ENCODE data around the gene TKTL1.

Gene TKTL1

DNA sequence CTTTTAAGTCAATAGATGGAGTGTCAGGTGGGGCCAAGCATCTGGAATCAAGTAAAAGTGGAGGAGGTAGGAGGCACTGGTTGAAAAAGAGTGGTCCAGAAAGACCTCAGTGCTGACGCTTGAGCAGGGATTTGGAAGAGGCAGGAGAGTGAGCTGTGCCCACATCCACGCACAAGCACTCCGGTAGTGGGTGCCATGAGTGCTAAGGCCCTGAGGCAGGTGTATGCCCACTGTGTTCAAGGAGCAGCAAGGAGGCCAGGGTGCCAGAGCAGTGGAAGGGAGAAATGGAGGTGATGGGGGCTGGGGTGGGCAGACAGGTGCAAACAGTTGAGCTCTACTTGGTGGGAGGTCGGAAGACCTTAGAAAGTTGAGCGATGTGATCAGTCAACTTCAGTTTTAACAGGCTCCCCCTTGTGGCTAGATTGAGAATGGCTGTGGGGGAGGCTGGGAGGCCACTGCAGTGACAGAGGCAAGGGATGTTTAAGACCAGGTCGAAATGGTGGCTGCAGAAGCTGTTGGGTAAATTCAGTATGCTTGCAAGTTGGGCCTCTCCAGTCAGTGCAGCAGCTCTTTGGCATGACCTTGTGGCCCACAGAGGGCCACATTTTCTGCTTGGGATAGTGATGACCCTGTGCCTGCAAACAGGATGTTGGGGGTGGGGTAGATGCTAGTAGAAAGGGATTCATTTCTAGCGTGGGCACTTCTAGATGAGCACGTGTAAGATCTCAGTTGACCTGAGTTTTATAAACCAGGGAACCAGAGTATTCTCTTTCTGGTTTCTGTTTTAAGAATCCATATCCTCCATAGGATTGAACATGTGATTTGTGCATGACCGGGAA is 12.7 kb downstream of the TKTL1 start:
- FAIRE-seq (no peak), DNase-seq (ENCODE audit: low spot score) (peak; percentile 54)

DNA sequence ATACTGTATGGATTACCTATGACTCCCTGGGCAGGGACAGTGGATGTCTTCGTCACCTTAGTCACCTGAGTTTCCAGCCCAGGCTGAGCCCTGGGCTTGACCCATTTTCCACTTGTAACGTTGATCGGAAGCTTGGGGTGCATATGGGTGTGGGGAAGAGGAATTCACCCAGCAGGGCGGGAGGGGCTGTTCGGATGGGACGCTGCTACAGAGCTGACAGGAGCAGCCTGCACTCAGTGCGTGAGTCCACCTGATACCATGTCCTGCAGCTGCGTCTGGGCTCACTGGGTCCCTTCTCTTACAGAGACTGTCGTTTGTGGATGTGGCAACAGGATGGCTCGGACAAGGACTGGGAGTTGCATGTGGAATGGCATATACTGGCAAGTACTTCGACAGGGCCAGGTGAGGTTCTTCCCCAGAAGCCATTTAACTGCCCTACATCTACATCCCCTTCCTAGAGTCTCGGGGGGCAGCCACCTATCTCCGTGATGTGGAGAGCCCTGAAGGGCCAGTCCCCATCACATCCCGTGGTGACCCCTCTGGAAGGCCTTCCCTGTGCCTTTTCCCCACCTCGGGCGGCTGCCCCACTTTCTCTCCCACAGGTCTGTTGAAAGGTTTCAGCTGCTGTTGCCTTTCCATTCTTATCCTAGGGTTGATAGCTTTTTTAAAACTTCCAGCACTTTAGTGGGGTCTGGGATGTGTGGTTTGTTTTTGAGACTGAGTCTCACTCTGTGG is 13.6 kb downstream of the TKTL1 start:
- DNase-seq (ENCODE audit: low spot score) (no peak), FAIRE-seq (no peak)

GRCh38 chrX:154310616-154311536 is 15.3 kb downstream of the TKTL1 start:
- DNase-seq (ENCODE audit: low spot score) (no peak), FAIRE-seq (no peak)

DNA sequence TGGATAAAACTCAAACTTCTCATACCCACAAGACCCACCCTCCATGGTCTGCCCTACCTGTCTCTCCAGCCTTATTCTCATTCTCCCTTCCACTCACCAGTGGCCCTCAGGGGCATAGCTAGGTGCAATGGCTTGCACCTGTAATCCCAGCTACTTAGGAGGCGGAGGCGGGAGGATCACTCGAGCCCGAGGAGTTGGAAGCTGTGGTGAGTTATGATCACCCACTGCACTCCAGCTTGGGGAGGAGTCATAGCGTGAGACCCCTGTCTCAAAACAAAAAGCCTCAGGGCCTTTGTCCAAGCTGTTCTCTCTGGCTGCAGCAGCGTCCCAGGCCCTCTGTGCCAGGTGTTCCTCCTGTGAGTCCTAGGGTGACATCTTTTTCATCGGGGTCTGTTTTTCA is 16.5 kb downstream of the TKTL1 start:
- DNase-seq (ENCODE audit: low spot score) (no peak), FAIRE-seq (no peak)

DNA sequence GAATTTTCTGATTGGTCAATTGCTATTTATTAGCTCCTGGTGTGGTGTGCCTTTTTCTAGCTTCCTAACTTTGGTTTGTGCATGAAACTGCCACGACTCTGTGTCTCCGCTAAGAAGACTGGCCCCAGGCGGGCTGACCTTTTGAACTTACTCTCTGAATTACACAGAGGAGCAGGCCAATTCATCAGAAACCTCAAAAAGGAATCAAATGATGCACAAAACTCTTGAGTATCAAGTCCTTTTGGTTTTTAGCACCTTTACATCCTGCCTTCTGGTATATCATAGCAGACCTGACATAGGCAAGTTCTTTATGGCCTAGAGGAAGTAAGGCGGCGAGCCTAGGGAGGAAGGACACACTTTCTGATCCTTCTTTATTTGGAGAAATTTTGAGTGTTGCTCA is 17.6 kb downstream of the TKTL1 start:
- FAIRE-seq (no peak), DNase-seq (ENCODE audit: low spot score) (no peak)

GRCh38 chrX:154315416-154315815 is 19.8 kb downstream of the TKTL1 start:
- DNase-seq (ENCODE audit: low spot score) (no peak), FAIRE-seq (no peak)

DNA sequence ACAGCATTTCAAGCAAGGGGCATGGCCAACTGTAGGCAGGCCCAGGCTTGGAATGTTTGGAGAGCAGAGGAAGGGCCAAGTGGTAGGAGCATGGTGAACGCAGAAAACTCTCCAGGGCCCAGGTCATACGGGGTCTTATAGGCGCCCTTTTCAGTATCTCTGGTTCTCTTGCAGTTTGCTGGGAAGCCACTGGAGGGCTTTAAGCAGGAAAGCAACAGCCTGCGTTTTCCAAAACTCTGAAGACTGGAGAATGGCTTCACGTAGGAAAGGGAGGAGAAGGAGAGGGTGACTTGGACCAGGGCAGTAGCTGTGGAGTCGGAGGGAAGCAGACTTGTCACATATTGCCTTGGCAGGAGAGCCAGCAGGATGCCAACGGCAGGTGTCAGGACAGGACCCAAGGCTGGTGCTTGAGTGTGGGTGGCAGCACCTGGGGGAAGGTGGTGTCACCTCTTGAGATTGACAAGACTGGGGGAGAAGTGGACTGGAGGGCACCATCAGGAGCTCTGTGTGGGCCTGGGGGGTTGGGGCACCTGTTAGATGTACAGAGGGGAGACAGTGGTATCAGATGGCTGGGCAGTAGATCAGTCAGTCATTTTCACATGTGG is 21.9 kb downstream of the TKTL1 start:
- no peak for FAIRE-seq
- peak; percentile 10 for DNase-seq (ENCODE audit: low spot score)

- no peak for FAIRE-seq
- DNase-seq (ENCODE audit: low spot score): no peak
Measured at GRCh38 chrX:154320406-154320805, 24.8 kb downstream of the TKTL1 start.

DNA sequence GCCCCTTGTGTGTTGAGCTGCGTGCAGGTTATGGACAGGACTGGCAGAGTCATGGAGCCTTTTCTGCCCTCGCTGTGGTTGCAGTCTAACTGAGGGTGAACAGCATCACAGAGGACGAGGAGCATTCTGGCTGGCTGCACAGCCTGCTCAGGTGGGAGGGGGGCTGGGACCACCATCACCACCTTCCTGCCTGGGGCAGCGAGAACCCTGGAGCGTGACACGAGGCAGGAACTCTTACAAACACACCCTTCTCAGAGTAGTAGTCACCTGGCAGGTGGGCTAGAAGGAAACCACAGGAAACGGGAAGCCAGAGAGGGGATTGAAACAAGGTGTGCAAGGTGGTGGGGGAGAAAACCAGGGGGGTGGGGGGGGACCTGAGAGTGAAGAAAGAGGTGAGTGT is 25.6 kb downstream of the TKTL1 start:
- no peak for FAIRE-seq

DNA sequence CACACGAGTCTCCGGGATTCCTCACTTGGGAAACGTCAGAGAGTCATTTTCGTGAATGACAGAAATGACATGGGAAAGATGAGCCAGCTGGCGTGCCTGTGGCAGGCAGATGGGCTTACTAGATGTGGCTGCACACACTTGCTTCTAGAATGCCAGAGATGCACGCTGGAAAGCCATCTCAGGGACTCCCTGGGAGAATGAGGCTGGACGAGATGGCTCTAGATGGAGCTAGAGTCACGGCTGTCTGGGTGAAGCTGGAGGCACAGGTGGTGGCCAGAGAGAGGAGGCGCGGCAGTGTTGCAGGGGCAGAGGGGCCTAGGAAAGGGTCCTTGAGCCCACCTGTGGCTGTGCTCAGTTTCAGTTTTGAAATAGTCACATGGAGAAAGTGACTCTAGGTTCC is 26.0 kb downstream of the TKTL1 start:
- DNase-seq (ENCODE audit: low spot score) (no peak), FAIRE-seq (no peak)

More for the DNA sequence above, 25.6 kb downstream of the TKTL1 start:
- no peak for DNase-seq (ENCODE audit: low spot score)

- DNase-seq (ENCODE audit: low spot score) (no peak), FAIRE-seq (no peak)
Measured at GRCh38 chrX:154322890-154323289, 27.3 kb downstream of the TKTL1 start.

GRCh38 chrX:154323537-154323936 is 27.9 kb downstream of the TKTL1 start:
- DNase-seq (ENCODE audit: low spot score) (no peak), FAIRE-seq (no peak)

DNA sequence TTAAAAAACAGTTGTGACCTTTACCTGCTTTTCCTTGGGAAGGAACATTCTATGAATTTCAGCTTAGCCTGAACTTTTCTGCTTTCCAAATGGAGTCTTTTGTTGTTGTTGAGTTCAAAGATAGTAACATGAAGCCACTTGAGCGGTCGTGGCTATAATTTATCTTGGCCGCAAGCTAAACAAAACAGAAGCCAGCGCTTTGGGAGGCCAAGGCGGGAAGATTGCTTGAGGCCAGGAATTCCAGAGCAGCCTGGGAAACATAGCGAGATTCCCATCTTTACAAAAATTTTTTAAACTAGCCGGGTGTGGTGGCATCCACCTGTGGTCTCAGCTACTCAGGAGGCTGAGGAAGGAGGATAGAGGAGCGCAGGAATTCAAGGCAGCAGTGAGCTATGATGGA is 29.9 kb downstream of the TKTL1 start:
- DNase-seq (ENCODE audit: low spot score): no peak
- FAIRE-seq: no peak

DNA sequence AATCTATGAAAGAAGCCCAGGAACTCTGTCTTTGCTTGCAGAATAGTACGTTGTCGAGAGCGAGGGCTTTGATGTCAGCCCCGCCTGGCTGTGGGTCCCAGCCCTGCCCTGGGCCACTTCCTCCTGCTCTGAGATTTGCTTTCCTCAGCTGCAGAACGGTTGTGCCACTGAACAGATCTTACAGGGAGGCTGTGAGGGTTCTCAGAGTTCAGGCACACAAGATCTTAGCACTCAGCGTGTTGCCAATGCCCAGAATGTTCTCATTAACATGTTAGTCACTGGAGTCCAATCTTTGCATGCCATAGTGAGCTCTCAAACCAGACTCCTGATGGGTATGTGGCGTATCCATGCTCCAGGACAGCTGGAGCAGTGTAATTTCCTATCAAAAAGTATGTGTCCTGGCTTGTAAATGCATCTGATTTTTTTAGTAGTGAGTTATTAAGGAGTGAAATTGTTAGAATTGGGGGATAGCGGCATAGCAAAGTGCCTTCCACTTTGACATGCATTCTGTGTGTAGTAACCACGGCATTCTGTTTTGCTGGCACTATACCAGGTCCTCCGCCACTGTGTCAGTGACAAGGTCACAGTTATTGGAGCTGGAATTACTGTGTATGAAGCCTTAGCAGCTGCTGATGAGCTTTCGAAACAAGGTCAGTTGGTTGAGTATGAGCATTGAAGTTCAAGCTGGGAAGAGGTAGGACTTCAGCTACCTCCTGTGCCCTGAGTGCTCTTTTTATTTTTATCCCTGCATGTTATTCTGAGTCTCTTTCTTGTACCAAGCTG is 31.6 kb downstream of the TKTL1 start:
- DNase-seq (ENCODE audit: low spot score) (no peak), FAIRE-seq (no peak)

GRCh38 chrX:154328646-154329045 is 33.1 kb downstream of the TKTL1 start:
- FAIRE-seq: no peak
- DNase-seq (ENCODE audit: low spot score): no peak

- DNase-seq (ENCODE audit: low spot score): no peak
- no peak for FAIRE-seq
Measured at GRCh38 chrX:154329294-154329693, 33.7 kb downstream of the TKTL1 start.

GRCh38 chrX:154332561-154332960 is 37.0 kb downstream of the TKTL1 start:
- DNase-seq (ENCODE audit: low spot score) (no peak), FAIRE-seq (no peak)

GRCh38 chrX:154333116-154333515 is 37.5 kb downstream of the TKTL1 start:
- no peak for FAIRE-seq
- DNase-seq (ENCODE audit: low spot score): no peak

DNA sequence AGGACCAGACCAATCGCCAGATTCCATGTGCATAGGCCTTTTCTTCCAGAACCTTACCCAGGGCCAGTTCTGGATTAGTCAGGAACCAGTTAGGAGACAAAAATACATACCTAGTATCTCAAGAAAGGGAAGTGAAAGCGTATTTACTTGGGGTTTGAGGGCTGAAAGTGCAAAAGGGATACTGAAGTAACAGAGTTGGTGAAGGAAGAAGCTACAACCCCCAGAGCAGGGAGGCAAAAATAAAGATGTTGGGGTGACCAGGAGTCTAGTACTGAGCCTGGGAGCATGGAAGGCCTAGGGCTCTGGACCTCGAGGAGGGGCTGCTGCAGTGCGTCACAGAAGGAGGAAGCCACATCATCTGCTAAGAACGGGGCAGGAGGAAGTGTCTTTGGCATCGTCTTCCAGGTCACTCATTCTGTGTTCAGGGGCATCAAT is 38.3 kb downstream of the TKTL1 start:
- no peak for DNase-seq (ENCODE audit: low spot score)
- FAIRE-seq: no peak

GRCh38 chrX:154334496-154334895 is 38.9 kb downstream of the TKTL1 start:
- no peak for DNase-seq (ENCODE audit: low spot score)
- no peak for FAIRE-seq

Data from urothelium cell line (cell line).